Stimulated activated CD8-positive, alpha-beta memory T cell treated with anti-CD3 and anti-CD28 coated beads, Interleukin-15, amount 100 ng/mL, for 24 hours (primary cell): Measurements from ENCODE around the gene ITIH5.
A peak's percentile ranks its signal among the peaks of the same experiment; 100 is the strongest.
"Not testable (repeated sequence)": the region's sequence is repeated elsewhere in the genome, so short reads cannot be mapped to it uniquely, and the experiment has no call there.

Experiments
- DNase-seq: peaks from one replicate; pipeline ENCODE4 v3.0.0-alpha.2; 2020; ENCODE audit warnings: low read depth

ITIH5 gene

GRCh38 chr10:7687228-7687907, 20.6 kb upstream of the ITIH5 start:
- peak; percentile 29 for DNase-seq

GRCh38 chr10:7686351-7687171, 19.8 kb upstream of the ITIH5 start:
- no peak for DNase-seq

GRCh38 chr10:7680078-7680477, 13.3 kb upstream of the ITIH5 start:
- not testable (repeated sequence) for DNase-seq

GRCh38 chr10:7679256-7679655, 12.5 kb upstream of the ITIH5 start:
- DNase-seq: no peak

- DNase-seq: no peak
Observed at GRCh38 chr10:7672341-7673134, 5.8 kb upstream of the ITIH5 start.

GRCh38 chr10:7670157-7670556, 3.4 kb upstream of the ITIH5 start:
- DNase-seq: no peak

GRCh38 chr10:7667262-7668141, 736 bp upstream of the ITIH5 start:
- no peak for DNase-seq

- no peak for DNase-seq
Observed at GRCh38 chr10:7665767-7666166, 999 bp downstream of the ITIH5 start.

GRCh38 chr10:7664707-7665106, 2.1 kb downstream of the ITIH5 start:
- DNase-seq: no peak

GRCh38 chr10:7662522-7662921, 4.2 kb downstream of the ITIH5 start:
- no peak for DNase-seq

GRCh38 chr10:7659560-7659959, 7.2 kb downstream of the ITIH5 start:
- DNase-seq: no peak

GRCh38 chr10:7657552-7657951, 9.2 kb downstream of the ITIH5 start:
- no peak for DNase-seq

- not testable (repeated sequence) for DNase-seq
Observed at GRCh38 chr10:7657079-7657478, 9.7 kb downstream of the ITIH5 start.

- DNase-seq: no peak
Observed at GRCh38 chr10:7651853-7652470, 14.8 kb downstream of the ITIH5 start.

GRCh38 chr10:7649673-7650300, 17.0 kb downstream of the ITIH5 start:
- DNase-seq: no peak

GRCh38 chr10:7647062-7647664, 19.6 kb downstream of the ITIH5 start:
- DNase-seq: no peak

- no peak for DNase-seq
Observed at GRCh38 chr10:7642491-7643011, 24.2 kb downstream of the ITIH5 start.

GRCh38 chr10:7635408-7636125, 31.2 kb downstream of the ITIH5 start:
- DNase-seq: no peak

- DNase-seq: no peak
Observed at GRCh38 chr10:7634142-7634894, 32.4 kb downstream of the ITIH5 start.
